HG03575 (cell line): ENCODE measurements around the gene AMOTL1.
"Not testable (repeated sequence)": the region's sequence is repeated elsewhere in the genome, so short reads cannot be mapped to it uniquely, and the experiment has no call there.

Source experiments
- ATAC-seq: cut with Tn5 transposase; IDR thresholded peaks from one replicate; pipeline ENCODE4 v1.9.1; 2021; ENCODE audit not compliant: unreplicated experiment, insufficient number of reproducible peaks, low FRiP score; ENCODE audit errors: extremely low read depth

The AMOTL1 gene

DNA sequence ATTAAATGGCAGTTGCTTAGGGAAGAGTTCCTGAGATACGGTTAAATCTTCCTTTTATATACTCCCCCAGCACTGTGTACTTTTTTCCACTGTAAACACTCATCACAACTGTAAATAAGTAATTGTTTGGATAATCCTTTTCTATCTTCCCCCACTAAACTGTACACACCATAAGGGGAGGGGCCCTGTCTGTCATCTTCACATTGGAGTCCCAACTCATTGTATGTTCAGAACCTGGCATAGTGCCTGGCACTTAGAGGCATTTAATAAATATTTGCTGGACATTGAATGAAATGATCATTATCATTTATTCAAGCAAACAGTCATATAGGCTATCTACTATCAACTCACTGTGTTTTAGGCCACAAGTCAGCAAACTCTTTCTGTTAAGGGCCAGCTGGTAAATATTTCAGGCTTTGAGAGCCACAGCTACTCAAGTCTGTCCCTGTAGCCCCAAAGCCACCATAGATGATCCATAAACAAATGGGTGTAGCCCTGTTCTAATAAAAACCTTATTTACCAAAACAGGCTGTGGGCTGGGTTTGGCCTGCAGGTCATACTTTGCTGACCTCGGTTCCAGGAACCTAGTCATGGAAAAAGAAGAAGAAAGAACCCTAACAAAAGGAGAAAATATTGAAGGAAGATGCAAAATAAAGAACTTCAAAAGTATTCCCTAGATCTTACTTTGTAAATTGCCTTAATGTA lies 70.0 kb downstream of the AMOTL1 start:
- no peak for ATAC-seq

DNA sequence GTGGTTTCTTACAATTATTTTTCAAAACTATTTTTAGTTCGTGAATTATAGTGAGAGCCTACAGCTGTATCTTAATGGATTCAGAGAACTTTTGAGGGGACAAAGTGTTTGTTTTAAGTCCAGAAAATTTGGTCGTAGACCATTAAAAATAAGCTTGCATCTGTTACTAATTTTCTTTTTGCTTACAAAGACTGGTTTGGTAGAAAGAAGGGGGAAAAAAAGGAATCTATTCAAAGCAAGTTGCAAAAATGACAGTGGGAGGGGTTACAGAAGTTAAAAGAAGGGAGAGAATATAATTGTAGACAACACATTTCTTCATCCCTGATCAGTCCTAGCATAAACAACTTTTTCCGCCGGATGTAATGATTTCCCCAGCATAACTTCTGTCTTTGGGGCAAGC lies 72.1 kb downstream of the AMOTL1 start:
- ATAC-seq: no peak

DNA sequence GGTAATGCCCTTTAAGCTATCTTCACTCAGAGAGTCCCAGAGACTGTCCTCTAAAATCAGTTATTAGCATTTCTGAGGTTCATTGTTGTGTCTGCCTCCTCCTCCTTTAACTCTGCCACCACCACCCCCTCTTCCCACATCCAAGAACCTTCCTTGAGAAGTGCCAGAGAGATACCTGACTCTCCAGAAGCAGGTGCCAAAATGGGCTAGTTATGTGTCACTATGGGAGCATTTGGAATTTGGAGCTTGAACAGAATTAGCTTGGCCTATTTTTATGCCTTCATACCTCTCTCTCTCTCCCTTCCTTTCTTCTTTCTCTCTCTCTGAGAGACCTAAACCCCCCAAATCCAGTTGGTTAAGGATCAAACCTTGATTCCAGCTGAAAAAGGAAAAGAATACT lies 75.9 kb downstream of the AMOTL1 start:
- ATAC-seq: no peak

DNA sequence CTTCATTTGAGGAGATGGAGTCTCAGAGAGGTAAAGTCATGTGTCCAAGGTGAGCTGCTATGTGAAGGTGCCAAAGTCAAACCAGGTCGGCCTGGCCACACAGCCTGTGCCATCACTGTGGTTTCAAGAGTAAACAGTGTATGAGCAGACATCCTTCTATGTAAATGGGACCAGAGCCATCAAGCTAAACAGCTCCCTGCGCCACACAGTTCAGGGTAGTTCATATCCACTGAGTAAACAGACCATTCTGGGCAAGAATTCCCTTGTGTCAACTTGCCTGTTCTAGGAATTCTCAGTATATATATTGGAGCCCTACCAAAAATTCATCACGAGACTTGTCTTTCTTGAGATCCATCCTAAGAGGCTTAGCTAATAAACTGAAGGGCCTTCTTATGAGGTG lies 77.5 kb downstream of the AMOTL1 start:
- ATAC-seq: no peak

DNA sequence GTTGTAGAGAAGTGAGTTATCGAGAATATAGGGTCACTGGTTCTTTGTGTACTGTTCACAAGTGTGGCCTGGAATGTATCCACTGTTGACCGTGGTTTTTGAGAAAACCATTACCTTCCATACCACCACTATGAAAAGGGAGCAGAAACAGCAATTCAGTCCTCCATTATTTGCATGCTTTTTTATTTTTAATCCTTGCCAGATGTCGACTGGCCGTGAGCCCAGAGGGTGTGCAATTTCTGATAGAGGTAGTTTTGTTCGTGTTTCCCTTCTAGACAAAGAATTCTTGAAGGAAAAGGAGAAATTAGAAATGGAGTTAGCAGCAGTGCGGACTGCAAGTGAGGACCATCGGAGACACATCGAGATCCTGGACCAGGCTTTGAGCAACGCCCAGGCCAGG lies 81.7 kb downstream of the AMOTL1 start:
- ATAC-seq: no peak

DNA sequence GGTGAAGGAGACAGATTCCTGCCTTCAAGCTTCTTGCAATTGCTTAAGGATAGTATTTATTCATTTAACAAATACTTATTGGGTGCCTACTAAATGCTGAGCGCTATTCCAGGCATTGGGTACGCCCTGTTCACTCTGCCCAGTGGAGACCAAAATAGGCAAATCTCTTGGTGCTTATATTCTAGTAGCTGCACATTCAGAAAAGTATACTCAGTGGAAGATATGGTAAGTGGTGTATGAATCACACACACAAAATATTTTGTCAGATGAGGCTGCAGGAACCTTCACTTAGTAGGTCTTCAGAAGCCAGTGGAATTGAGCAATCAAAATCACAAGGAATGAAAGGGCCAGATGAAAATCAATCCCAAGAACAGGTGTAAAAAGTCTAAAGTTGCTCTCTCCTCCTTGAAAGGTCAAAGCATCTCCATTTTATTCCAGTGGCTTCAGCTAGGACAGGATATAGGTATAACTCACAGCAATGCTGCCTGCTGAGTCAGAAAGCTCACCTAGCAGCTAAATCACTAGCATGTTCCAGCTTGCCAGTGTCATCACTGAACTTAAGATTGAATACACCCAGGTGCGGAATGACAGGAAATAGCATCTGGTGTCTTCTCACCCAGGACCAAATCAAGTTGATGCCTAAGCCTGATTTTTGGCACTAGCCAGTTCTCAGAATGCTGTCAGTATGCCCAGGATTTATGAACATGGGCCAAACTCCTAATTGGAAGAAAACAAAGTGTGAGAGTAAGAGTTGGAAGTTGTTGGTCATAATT lies 83.9 kb downstream of the AMOTL1 start:
- no peak for ATAC-seq

DNA sequence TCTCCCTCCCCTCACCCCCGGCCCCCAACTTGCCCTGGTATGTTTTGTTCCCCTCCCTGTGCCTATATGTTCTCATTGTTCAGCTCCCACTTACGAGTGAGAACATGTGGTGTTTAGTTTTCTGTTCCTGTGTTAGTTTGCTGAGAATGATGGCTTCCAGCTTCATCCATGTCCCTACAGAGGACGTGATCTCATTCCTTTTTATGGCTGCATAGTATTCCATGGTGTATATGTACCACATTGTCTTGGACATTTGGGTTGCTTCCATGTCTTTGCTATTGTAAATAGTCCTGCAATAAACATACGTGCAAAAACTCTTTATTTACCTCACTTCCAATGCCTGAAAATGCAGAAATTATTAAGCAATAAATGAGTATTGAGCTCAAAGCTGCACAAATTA lies 85.1 kb downstream of the AMOTL1 start:
- not testable (repeated sequence) for ATAC-seq

DNA sequence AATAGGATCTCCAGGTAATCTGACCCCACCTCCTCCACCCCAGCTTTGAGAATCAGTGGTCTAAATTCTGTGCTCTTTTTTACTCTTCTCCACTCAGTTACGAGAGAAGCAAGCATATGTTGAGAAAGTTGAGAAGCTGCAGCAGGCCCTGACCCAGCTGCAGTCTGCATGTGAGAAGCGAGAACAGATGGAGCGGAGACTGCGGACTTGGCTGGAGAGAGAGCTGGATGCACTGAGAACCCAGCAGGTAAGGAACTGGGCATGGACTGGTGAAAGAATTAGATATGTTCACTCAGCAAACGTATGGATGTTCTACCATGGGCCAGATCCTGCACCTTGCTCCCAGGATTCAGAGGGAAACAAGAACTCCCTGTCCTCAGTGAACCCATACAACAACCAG lies 85.7 kb downstream of the AMOTL1 start:
- no peak for ATAC-seq

DNA sequence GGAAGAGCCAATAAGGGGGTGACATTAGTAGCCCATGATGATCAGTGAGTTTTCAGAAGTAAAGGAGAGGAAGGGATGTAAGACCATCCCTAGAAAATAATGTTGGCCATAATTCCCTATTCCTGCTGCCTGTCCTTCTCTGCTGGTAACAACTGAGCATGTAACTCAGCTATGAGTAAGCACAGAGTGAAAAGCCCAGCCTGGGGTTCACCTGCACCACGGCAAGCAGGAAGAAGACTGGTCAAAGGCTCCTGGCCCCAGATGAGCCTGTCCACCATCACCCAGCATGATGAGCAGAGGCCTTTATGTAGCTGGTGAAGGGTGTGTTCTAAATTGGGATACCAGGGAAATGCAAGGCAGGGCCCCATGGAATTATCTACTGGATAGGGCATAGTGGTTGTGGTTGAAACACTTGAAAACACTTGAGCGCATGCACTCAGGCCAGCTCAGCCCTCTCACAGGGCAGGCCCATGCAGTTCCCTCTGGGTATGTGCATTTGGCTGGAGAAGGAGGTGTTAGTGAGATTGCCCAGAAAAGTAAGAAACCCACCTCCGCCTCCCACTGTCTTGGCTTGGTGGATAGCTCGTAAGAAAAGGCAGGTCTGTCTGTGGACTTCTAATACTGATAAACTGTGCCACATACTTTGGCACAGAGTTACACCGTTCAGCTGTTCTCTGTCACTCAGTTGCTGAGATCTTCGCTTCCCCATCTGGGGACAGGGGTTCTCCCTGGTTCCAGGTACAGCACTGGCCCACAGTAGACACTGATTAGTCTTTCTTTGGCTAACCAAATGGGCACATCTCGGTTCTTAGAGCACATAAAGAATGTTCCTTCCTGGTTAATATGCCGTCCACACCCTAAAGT lies 86.8 kb downstream of the AMOTL1 start:
- no peak for ATAC-seq

DNA sequence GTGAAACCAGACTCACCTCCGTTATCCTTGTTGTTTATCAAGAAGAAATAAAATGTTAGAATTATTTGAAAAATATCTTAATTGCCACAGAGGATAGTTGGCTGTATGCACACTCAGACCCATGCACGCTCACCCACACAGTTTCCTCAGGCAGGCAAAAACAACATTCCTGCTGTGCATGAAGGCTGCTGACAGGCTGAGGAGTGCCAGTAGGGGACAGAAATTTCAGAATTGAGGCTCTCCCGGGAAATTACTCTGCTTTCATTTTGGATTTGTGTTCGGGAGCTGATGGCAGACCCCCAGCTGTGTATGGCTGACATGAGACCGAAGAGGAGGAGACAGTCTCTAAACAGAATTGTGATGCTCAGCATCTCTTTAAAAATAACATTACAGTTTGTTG lies 87.5 kb downstream of the AMOTL1 start:
- no peak for ATAC-seq

DNA sequence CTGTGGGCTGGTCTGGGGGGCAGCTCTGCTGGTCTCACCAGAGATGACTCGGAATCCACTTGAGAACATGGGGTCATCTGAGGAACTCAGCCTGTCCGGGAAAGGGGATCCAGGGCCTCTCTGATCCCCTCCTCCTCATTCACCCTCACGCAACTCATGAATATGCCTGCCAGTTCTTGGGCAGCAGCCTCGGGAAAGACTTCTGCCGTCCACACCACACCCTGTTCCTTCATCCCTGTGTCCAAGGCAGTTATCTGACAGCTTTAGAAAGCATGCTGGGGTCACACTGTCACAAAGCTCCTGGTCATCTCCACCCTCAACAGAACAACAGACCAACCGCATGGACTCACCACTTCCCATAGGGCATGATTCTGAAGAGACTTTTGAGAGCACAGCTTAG lies 88.3 kb downstream of the AMOTL1 start:
- no peak for ATAC-seq

DNA sequence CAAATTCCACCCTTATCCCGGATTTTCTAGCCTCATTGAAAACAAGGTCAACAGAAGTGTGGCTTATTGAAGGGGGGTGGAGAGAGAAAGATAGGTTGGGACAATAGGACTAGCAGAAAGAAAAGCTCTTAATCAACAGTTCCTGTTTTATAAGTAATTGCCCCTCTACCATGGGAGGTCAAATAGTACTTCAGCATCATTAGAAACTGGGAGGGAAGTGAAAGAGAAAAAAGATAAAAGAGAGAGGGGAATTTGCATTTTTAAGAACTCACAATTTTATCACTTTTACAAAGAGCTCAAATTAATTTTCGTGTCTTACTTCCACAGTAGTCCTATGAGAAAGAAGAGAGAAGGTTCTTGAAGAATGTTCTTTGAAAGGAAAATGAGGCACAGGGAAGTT lies 89.2 kb downstream of the AMOTL1 start:
- no peak for ATAC-seq

DNA sequence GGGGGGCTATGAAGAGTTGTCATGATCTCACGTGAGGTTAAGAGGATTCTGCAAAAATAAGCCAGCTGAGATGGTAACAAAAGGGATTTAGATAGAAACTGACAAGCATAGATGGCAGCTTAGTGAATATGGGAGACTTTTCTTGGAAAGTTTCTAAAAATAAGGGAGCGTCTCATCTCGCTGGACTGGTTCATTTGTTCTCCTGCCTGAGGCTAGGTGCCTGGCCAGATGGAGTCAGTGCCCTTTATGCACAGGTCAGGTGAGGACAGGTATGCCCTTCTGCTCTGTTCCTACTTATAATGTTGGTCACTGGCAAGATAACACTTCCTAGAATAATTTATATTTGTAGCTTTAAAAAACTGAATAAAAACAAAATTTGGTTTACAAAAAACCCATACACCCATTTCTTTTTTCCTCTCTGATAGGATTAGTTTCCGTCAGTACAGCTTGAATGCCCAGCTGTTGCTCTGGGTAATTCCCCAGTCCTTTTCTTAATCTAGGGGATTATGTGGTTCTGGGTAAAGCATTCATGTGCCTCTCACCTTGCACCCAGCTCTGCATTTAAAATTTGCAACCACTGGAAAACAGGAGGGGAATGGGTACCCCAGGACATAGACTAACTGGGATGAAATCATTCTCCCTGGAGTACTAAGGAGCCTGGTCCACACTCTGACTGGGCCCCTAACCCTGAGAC lies 90.0 kb downstream of the AMOTL1 start:
- no peak for ATAC-seq

DNA sequence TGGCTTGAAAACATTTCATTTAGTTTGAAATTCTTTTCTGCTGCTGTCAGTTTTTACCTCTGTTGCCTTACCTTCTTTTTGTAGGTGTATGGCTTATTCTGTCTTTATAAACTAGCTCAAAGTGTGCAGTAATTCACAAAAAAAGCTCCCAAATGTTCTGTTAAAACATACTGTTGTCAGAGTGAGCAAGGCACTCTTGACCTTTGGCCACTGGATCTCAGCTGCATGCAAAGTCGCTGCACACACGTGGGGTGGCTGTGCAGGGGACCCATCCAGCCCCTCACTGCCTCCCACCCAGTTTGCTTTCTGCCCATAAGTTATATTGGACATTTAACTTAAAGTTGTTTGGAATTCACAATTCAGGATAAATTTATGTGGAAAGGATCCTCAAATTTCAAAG lies 92.2 kb downstream of the AMOTL1 start:
- ATAC-seq: no peak

DNA sequence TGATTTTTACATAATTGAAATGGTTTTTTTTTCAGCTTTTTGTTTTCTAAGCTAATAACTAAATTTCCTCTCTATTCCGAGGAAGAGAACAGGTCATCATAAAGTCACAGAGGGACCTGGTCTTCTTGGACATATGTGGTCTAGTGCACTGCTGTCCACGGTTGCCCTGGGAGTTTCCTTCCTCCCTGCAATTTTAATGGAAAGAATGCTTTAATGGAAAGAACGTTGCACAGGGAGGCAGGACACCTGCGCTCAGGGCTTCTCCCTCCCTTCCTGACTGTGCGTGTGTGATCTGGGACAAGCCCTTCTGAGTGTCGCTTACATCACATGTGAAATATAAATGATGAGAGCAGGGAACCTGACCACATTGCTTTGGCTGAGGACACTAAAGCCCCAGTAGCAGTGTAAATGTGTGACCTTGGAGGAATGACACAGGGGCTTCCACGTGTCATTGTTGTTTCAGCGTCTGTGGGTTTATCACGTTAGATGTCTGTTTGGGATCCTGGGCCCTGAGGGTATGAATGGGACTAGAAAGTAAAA lies 93.2 kb downstream of the AMOTL1 start:
- ATAC-seq: no peak

DNA sequence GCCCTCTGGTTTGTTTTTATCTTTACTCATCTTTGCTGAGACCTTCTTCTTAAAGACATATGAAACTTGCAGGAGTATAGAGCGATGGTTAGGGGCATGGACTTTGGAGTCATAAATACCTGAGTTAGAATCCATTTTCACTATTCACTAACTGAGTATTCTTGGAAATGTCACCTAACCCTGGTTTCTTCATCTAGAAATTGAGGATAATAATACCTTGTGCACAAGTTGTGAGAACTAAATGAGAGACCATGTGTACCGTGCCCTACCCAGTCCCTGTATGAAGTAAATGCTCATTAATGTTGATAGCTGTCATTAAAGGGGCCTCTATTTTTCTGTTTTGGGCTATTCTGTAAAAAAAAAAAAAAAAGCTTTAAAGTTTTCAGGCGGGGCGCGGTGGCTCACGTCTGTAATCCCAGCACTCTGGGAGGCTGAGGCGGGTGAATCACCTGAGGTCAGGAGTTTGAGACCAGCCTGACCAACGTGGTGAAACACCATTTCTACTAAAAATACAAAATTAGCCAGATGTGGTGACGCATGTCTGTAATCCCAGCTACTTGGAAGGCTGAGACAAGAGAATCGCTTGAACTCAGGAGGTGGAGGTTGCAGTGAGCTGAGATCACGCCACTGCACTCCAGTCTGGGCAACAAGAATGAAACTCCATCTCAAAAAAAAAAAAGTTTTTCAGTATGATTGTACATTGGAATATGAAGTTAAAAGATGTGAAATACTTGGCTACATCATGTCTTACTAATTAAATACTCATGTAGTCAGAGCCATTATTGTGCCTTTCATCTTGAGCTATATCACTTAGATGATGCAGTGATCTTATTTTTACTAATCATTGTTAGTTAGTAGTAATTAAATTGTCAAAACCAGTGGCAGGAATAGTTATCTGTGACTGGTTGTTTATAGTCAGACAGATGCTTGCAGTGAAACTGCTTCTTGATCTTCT lies 95.0 kb downstream of the AMOTL1 start:
- ATAC-seq: no peak

DNA sequence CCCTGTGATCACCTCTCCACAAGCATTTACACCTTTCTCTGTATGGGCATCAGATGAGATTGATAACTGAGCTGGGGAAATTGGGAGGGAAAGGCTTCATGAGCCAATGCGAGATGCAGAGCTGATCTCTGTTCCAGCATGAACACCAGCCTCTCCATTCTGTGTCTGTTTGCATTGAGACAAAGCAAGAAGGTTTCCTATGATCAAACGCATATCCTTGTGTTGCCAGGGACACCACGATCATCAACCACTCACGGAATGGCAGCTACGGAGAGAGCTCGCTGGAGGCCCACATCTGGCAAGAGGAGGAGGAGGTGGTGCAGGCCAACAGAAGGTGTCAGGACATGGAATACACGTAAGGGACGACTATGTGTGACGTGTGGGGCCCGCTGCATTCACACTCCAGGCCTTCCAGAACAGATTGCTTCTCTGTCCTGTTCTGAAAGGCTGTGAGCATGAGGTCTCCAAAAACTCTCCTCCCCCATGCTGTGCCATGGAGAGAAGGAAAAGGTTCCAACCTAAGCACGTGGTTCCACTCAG lies 96.4 kb downstream of the AMOTL1 start:
- ATAC-seq: no peak
